Neural progenitor cell (in vitro differentiated cells): ENCODE measurements around the gene NAA10.

Source experiments
- CTCF ChIP-seq: fragments of 200-600 bp; sonication (generic); IDR thresholded peaks from 2 replicates; pipeline ENCODE4 v1.5.1; 2017; ENCODE audit warnings: antibody characterized with exemption, mild to moderate bottlenecking
- EZH2 ChIP-seq: fragments of 200-600 bp; sonication (generic); IDR thresholded peaks from 2 replicates; pipeline ENCODE4 v1.6.1; 2017; ENCODE audit warnings: antibody characterized with exemption, mild to moderate bottlenecking, moderate library complexity
- EZH2phosphoT487 ChIP-seq: fragments of 200-600 bp; sonication (generic); IDR thresholded peaks from 2 replicates; pipeline ENCODE4 v1.6.1; 2017; ENCODE audit warnings: antibody characterized with exemption

- no peak for TF ChIP-seq CTCF
- TF ChIP-seq EZH2 = no peak
- no peak for TF ChIP-seq EZH2phosphoT487
Observed at GRCh38 chrX:153948002-153948466, 13.2 kb upstream of the NAA10 start.
